Measurements from ENCODE around the gene ATG3. TPM values are rescaled to one million over a fixed set of nuclear protein-coding genes. Genes with fewer than 3 reads are reported as not detected.

ATG3 gene
- polyA plus RNA-seq (2013, experiment 1 of 2): 38.8 TPM
- polyA plus RNA-seq (2013, experiment 2 of 2): 38.7 TPM

DNA sequence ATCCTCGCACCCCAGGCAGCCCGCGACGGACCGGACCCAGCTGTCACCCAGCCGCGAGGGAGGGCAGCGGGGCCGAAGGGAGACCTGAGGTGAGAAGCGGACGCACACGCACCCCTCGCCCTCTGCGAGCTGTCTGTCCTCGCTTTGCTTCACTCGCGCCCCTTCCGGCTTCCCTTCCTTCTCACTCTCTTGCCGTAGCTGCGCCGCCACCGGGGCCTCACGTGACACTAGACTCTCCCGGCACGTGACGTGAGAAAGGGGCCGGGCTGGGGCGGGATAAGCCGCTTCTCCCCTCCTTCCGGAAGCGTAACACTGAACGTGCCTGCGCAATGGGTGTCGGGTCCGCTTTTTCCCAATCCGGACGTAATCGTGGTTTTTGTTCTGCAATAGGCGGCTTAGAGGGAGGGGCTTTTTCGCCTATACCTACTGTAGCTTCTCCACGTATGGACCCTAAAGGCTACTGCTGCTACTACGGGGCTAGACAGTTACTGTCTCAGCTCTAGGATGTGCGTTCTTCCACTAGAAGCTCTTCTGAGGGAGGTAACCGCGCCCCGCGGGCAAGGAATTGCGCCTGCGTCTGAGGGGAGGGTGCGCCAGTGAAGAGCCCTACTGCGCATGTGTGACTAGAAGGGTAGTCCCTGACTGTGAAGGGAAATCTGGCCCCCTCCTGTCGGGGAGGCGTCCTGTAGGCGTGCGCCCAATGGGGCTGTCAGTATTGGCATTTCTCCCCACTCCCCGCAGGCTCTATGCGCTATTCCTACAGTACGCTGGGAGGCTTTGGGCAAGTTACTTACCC lies at the start of gene ATG3, which contains the start of gene SLC35A5:
Gene ATG3, minus strand, starts transcription at position 229 of the 796 bp plus-strand sequence. CDS start 434 bp downstream, outside the sequence.
Gene SLC35A5, plus strand, starts transcription at position 312 of the 796 bp plus-strand sequence. CDS start 1,359 bp downstream, outside the sequence.
- no peak within 1 kb of the TSS for H2BK12ac ChIP-seq (ENCODE audit: low read length)
- WGBS, 2 donors (ENCODE audit: extremely low coverage in 2 of 2, insufficient read length in 2 of 2, insufficient replicate concordance in 1 of 2): no CpG with 5 or more reads among the region's 58 CpGs

DNA sequence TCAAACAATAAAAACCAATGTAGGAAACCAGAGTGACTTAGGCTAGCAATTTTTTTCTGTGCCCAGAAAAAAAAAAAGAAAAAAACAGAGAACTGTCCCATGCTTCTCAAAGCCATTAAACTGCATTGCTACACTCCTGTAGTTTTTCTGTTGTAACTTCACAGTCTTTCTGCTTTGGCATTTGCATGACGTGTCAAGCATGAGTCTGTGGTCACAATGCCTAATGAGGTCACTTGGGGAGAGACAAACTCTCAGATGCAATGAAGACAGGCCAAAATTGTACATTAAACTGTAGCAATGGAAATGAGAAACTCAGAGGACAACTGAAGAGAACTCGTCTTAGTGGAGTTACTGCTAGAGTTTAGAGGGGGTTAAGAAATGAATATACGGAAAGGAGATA lies 48.4 kb upstream of the ATG3 start:
- Histone ChIP-seq H3K79me1 (ENCODE audit: low read depth, low read length) (no peaks in the 10 kb centered on the region), H2BK5ac (ENCODE audit: low read length) (no peak overlapping the region), H3K23ac (ENCODE audit: low read depth, low read length, poor library complexity) (no peak overlapping the region), H4K8ac (ENCODE audit: low read depth, low read length) (no peak overlapping the region), H3K27ac (replicated peaks; ENCODE audit: low read length) (no peak overlapping the region), H3K9ac (ENCODE audit: low read depth, low read length, poor library complexity) (no peak overlapping the region), H2BK15ac (ENCODE audit: low read length) (no peak overlapping the region), H4K91ac (ENCODE audit: low read depth, low read length, poor library complexity) (no peak overlapping the region), H2BK120ac (ENCODE audit: low read depth, low read length) (no peak overlapping the region), H3K9me3 (replicated peaks in 1 of 2; ENCODE audit: control insufficient read depth in 2 of 2, insufficient read depth in 1 of 2, low read depth in 1 of 2, low read length in 2 of 2) (no peaks in the 10 kb centered on the region), H3K18ac (ENCODE audit: low read length) (no peak overlapping the region), H3K27me3 (ENCODE audit: control insufficient read depth in 3 of 3, insufficient read depth in 3 of 3, low read depth in 1 of 3, low read length in 3 of 3) (no peaks in the 10 kb centered on the region), H2BK12ac (ENCODE audit: low read length) (no peak overlapping the region), H2AFZ (ENCODE audit: low read length) (no peak overlapping the region), H3K4me1 (ENCODE audit: control insufficient read depth in 2 of 2, insufficient read depth in 1 of 2, low read depth in 1 of 2, low read length in 2 of 2) (peaks cover 4 to 24% of the 10 kb centered on the region in 2 donors), H2AK5ac (ENCODE audit: low read depth, low read length) (no peak overlapping the region), H3K4ac (ENCODE audit: low read length) (no peak overlapping the region), H3K14ac (ENCODE audit: low read length) (no peak overlapping the region), H3K4me2 (ENCODE audit: insufficient read depth, low read length, poor library complexity, severe bottlenecking) (no peak overlapping the region), H3K36me3 (replicated peaks in 1 of 2; ENCODE audit: control insufficient read depth in 2 of 2, insufficient read depth in 2 of 2, low read length in 2 of 2) (peaks cover 0 to 72% of the 10 kb centered on the region in 2 donors), H3K4me3 (ENCODE audit: low read length in 2 of 2) (no peak overlapping the region)
- WGBS, 2 donors (ENCODE audit: extremely low coverage in 2 of 2, insufficient read length in 2 of 2, insufficient replicate concordance in 1 of 2): 100% methylated on average over 1 of the region's 3 CpGs
- no peak for DNase-seq (ENCODE audit: low spot score)

More for the DNA sequence above, at the start of gene ATG3, which contains the start of gene SLC35A5:
- Histone ChIP-seq H3K27me3 (ENCODE audit: control insufficient read depth in 3 of 3, insufficient read depth in 3 of 3, low read depth in 1 of 3, low read length in 3 of 3) (no peaks in the 10 kb centered on the region), H4K91ac (ENCODE audit: low read depth, low read length, poor library complexity) (no peak within 1 kb of the TSS), H3K4me2 (ENCODE audit: insufficient read depth, low read length, poor library complexity, severe bottlenecking) (peak within 1 kb of the TSS; percentile 80), H2BK120ac (ENCODE audit: low read depth, low read length) (no peak within 1 kb of the TSS), H3K36me3 (replicated peaks in 1 of 2; ENCODE audit: control insufficient read depth in 2 of 2, insufficient read depth in 2 of 2, low read length in 2 of 2) (peaks cover 0 to 41% of the 10 kb centered on the region in 2 donors), H2BK5ac (ENCODE audit: low read length) (peak within 1 kb of the TSS; percentile 27), H3K27ac (replicated peaks; ENCODE audit: low read length) (peak within 1 kb of the TSS; percentile 94), H3K79me1 (ENCODE audit: low read depth, low read length) (peaks cover 2% of the 10 kb centered on the region), H2BK15ac (ENCODE audit: low read length) (peak within 1 kb of the TSS; percentile 85), H3K9ac (ENCODE audit: low read depth, low read length, poor library complexity) (peak within 1 kb of the TSS; percentile 98), H4K8ac (ENCODE audit: low read depth, low read length) (no peak within 1 kb of the TSS), H3K14ac (ENCODE audit: low read length) (peak within 1 kb of the TSS; percentile 97), H3K4me3 (ENCODE audit: low read length in 2 of 2) (peak within 1 kb of the TSS; percentile 83 to 96), H2AK5ac (ENCODE audit: low read depth, low read length) (peak within 1 kb of the TSS; percentile 46), H2AFZ (ENCODE audit: low read length) (peak within 1 kb of the TSS; percentile 97), H3K4me1 (ENCODE audit: control insufficient read depth in 2 of 2, insufficient read depth in 1 of 2, low read depth in 1 of 2, low read length in 2 of 2) (peaks cover 0 to 11% of the 10 kb centered on the region in 2 donors), H3K4ac (ENCODE audit: low read length) (no peak within 1 kb of the TSS), H3K9me3 (replicated peaks in 1 of 2; ENCODE audit: control insufficient read depth in 2 of 2, insufficient read depth in 1 of 2, low read depth in 1 of 2, low read length in 2 of 2) (no peaks in the 10 kb centered on the region), H3K23ac (ENCODE audit: low read depth, low read length, poor library complexity) (peak within 1 kb of the TSS; percentile 93), H3K18ac (ENCODE audit: low read length) (peak within 1 kb of the TSS; percentile 96)
- peak; percentile 95 for DNase-seq (ENCODE audit: low spot score)

DNA sequence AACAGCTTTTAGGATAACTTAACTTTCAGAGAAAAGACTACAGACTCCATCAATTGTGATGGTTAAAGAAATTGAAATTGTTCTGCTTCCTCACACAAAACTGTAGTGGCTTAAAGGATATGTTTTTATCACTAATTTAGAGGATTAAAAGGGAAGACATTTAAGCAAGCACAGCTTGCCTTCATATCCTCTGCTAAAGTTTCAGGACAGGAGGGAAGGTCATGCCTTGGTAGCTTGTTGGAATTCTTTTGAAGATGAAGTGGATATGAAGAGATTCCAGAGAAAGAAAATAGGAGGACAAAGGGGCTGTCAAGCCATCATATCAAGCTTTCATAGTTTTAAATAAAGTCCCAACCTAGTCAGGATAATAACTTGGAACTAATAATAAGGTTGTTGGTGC lies 46.1 kb upstream of the ATG3 start:
- Histone ChIP-seq H3K79me1 (ENCODE audit: low read depth, low read length) (no peaks in the 10 kb centered on the region), H3K18ac (ENCODE audit: low read length) (no peak overlapping the region), H2BK15ac (ENCODE audit: low read length) (no peak overlapping the region), H2AK5ac (ENCODE audit: low read depth, low read length) (no peak overlapping the region), H2BK120ac (ENCODE audit: low read depth, low read length) (no peak overlapping the region), H3K23ac (ENCODE audit: low read depth, low read length, poor library complexity) (no peak overlapping the region), H3K4me1 (ENCODE audit: control insufficient read depth in 2 of 2, insufficient read depth in 1 of 2, low read depth in 1 of 2, low read length in 2 of 2) (peaks cover 2 to 34% of the 10 kb centered on the region in 2 donors), H3K27me3 (ENCODE audit: control insufficient read depth in 3 of 3, insufficient read depth in 3 of 3, low read depth in 1 of 3, low read length in 3 of 3) (no peaks in the 10 kb centered on the region), H4K8ac (ENCODE audit: low read depth, low read length) (no peak overlapping the region), H2AFZ (ENCODE audit: low read length) (peak overlapping the region; percentile 32), H3K14ac (ENCODE audit: low read length) (no peak overlapping the region), H2BK12ac (ENCODE audit: low read length) (no peak overlapping the region), H3K4me3 (ENCODE audit: low read length in 2 of 2) (no peak overlapping the region), H3K36me3 (replicated peaks in 1 of 2; ENCODE audit: control insufficient read depth in 2 of 2, insufficient read depth in 2 of 2, low read length in 2 of 2) (peaks cover 0 to 57% of the 10 kb centered on the region in 2 donors), H4K91ac (ENCODE audit: low read depth, low read length, poor library complexity) (no peak overlapping the region), H3K9ac (ENCODE audit: low read depth, low read length, poor library complexity) (no peak overlapping the region), H3K4me2 (ENCODE audit: insufficient read depth, low read length, poor library complexity, severe bottlenecking) (no peak overlapping the region), H3K9me3 (replicated peaks in 1 of 2; ENCODE audit: control insufficient read depth in 2 of 2, insufficient read depth in 1 of 2, low read depth in 1 of 2, low read length in 2 of 2) (no peaks in the 10 kb centered on the region), H3K27ac (replicated peaks; ENCODE audit: low read length) (no peak overlapping the region), H3K4ac (ENCODE audit: low read length) (no peak overlapping the region), H2BK5ac (ENCODE audit: low read length) (no peak overlapping the region)
- DNase-seq (ENCODE audit: low spot score): no peak

DNA sequence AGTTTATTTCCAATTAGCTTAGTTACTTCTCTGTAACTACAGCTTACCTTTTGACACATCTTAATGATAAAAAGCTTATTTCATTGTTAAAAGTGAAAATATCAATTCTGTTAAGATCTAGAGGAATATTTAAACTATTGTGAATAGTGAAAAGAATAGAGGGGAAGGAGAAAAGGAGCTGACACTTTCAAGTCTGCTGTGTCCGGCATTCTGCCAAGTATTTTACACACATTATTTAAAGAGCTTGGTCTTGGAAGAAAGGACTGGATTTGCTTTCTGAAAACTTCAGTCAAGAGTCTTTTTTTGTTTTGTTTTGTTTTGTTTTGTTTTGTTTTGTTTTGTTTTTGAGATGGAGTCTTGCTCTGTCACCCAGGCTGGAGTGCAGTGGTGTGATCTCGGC lies 44.3 kb upstream of the ATG3 start:
- Histone ChIP-seq H3K4ac (ENCODE audit: low read length) (no peak overlapping the region), H3K23ac (ENCODE audit: low read depth, low read length, poor library complexity) (no peak overlapping the region), H4K8ac (ENCODE audit: low read depth, low read length) (no peak overlapping the region), H2AK5ac (ENCODE audit: low read depth, low read length) (no peak overlapping the region), H2BK5ac (ENCODE audit: low read length) (no peak overlapping the region), H3K18ac (ENCODE audit: low read length) (no peak overlapping the region), H2BK120ac (ENCODE audit: low read depth, low read length) (no peak overlapping the region), H3K36me3 (replicated peaks in 1 of 2; ENCODE audit: control insufficient read depth in 2 of 2, insufficient read depth in 2 of 2, low read length in 2 of 2) (peaks cover 0 to 44% of the 10 kb centered on the region in 2 donors), H3K14ac (ENCODE audit: low read length) (no peak overlapping the region), H3K4me3 (ENCODE audit: low read length in 2 of 2) (no peak overlapping the region), H3K9ac (ENCODE audit: low read depth, low read length, poor library complexity) (no peak overlapping the region), H3K9me3 (replicated peaks in 1 of 2; ENCODE audit: control insufficient read depth in 2 of 2, insufficient read depth in 1 of 2, low read depth in 1 of 2, low read length in 2 of 2) (no peaks in the 10 kb centered on the region), H3K4me2 (ENCODE audit: insufficient read depth, low read length, poor library complexity, severe bottlenecking) (no peak overlapping the region), H2BK12ac (ENCODE audit: low read length) (no peak overlapping the region), H2AFZ (ENCODE audit: low read length) (peak overlapping the region; percentile 68), H3K79me1 (ENCODE audit: low read depth, low read length) (no peaks in the 10 kb centered on the region), H3K4me1 (ENCODE audit: control insufficient read depth in 2 of 2, insufficient read depth in 1 of 2, low read depth in 1 of 2, low read length in 2 of 2) (peaks cover 2 to 34% of the 10 kb centered on the region in 2 donors), H4K91ac (ENCODE audit: low read depth, low read length, poor library complexity) (no peak overlapping the region), H3K27me3 (ENCODE audit: control insufficient read depth in 3 of 3, insufficient read depth in 3 of 3, low read depth in 1 of 3, low read length in 3 of 3) (no peaks in the 10 kb centered on the region), H2BK15ac (ENCODE audit: low read length) (no peak overlapping the region), H3K27ac (replicated peaks; ENCODE audit: low read length) (no peak overlapping the region)
- DNase-seq (ENCODE audit: low spot score): no peak
- no CpG with 5 or more reads among the region's 2 CpGs for WGBS, 2 donors (ENCODE audit: extremely low coverage in 2 of 2, insufficient read length in 2 of 2, insufficient replicate concordance in 1 of 2)
